ENCODE data around the gene LDLRAD4.

LDLRAD4 gene

DNA sequence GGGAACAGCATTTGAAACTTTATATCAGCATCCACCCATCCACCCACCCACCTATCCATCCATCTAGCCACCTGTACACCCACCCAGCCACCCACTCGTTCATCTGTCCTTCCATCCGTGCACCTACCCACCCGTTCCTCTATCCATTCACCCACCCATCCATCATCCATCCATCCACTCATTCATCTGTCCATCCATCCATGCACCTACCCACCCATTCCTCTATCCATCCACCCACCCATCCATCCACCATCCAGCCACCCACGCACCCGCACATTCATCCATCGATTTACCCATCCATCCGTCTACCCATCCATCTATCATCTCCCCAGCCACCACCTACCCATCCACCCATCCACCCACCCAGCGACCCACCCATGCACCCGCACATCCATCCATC lies 24.8 kb downstream of the LDLRAD4 start:
- TF ChIP-seq, protein P1, sequence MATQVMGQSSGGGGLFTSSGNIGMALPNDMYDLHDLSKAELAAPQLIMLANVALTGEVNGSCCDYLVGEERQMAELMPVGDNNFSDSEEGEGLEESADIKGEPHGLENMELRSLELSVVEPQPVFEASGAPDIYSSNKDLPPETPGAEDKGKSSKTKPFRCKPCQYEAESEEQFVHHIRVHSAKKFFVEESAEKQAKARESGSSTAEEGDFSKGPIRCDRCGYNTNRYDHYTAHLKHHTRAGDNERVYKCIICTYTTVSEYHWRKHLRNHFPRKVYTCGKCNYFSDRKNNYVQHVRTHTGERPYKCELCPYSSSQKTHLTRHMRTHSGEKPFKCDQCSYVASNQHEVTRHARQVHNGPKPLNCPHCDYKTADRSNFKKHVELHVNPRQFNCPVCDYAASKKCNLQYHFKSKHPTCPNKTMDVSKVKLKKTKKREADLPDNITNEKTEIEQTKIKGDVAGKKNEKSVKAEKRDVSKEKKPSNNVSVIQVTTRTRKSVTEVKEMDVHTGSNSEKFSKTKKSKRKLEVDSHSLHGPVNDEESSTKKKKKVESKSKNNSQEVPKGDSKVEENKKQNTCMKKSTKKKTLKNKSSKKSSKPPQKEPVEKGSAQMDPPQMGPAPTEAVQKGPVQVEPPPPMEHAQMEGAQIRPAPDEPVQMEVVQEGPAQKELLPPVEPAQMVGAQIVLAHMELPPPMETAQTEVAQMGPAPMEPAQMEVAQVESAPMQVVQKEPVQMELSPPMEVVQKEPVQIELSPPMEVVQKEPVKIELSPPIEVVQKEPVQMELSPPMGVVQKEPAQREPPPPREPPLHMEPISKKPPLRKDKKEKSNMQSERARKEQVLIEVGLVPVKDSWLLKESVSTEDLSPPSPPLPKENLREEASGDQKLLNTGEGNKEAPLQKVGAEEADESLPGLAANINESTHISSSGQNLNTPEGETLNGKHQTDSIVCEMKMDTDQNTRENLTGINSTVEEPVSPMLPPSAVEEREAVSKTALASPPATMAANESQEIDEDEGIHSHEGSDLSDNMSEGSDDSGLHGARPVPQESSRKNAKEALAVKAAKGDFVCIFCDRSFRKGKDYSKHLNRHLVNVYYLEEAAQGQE (IDR thresholded peaks at IDR 0.05; ENCODE audit: low read depth): no peak
- TF ChIP-seq CEBPB (IDR thresholded peaks at IDR 0.05) (no peak), TCF12 (IDR thresholded peaks at IDR 0.05; ENCODE audit: low read depth) (no peak), YY1 (IDR thresholded peaks at IDR 0.05; ENCODE audit: low read depth) (no peak), RAD21 (IDR thresholded peaks at IDR 0.05; ENCODE audit: low read depth) (no peak), EP300 (IDR thresholded peaks at IDR 0.05; ENCODE audit: borderline replicate concordance) (no peak)
- TF ChIP-seq, protein P2, sequence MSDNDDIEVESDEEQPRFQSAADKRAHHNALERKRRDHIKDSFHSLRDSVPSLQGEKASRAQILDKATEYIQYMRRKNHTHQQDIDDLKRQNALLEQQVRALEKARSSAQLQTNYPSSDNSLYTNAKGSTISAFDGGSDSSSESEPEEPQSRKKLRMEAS (IDR thresholded peaks at IDR 0.05): no peak

DNA sequence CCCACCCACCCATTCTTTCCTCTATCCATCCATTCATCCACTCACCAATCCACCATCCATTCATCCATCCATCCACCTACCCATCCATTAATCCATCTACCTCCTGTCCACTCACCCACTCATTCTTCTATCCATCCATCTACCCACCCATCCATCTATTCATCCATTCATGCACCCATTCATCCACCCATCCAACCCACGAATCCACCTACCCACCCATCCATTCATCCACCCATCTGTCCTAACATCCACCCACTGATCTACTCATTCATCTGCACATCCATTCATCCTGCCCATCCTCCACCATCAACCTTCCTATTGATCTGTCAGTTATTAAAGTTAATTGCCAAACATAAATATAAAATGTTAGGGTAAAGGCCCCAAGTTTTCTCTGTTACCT lies 25.6 kb downstream of the LDLRAD4 start:
- TF ChIP-seq, protein P1 (IDR thresholded peaks at IDR 0.05; ENCODE audit: low read depth): no peak
- no peak for TF ChIP-seq CREB1 (IDR thresholded peaks at IDR 0.05; ENCODE audit: low read depth)
- no peak for TF ChIP-seq TCF12 (IDR thresholded peaks at IDR 0.05; ENCODE audit: low read depth)
- TF ChIP-seq FOXM1 (IDR thresholded peaks at IDR 0.05; ENCODE audit: borderline replicate concordance, low read depth): no peak
- no peak for TF ChIP-seq YY1 (IDR thresholded peaks at IDR 0.05; ENCODE audit: low read depth)

DNA sequence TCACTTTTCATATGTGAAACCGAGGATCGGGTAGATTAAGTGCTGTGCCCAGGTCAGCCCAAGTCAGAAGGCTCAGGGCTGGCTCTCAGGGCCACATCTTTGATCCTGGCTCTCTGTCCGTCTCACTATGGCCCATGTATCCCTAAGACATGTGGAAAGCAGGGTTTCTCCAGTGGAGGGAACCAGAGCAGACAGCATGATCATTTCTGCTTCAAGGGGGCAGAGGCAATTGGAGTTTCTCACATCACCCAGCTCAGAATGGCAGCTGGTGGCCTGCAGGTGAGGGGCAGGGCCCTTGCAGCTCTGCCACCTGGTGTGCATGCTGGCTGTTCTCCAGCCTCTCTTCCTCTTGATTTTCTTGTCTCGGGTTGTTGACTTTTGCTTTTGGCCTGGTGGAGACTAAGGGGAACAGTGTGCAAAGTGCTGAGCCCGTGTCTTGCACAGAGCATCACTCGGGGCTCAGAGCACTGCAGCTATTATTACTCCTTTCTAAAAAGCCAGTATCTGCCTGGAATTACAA lies 27.0 kb downstream of the LDLRAD4 start:
- TF ChIP-seq TCF12 (IDR thresholded peaks at IDR 0.05; ENCODE audit: low read depth): no peak
- no peak for TF ChIP-seq CREB1 (IDR thresholded peaks at IDR 0.05; ENCODE audit: low read depth)
- TF ChIP-seq CEBPB (IDR thresholded peaks at IDR 0.05): no peak
- TF ChIP-seq TEAD4 (IDR thresholded peaks at IDR 0.05): no peak
- TF ChIP-seq, protein P2 (IDR thresholded peaks at IDR 0.05): no peak
- no peak for TF ChIP-seq NFIC (IDR thresholded peaks at IDR 0.05)
- TF ChIP-seq, protein P3, sequence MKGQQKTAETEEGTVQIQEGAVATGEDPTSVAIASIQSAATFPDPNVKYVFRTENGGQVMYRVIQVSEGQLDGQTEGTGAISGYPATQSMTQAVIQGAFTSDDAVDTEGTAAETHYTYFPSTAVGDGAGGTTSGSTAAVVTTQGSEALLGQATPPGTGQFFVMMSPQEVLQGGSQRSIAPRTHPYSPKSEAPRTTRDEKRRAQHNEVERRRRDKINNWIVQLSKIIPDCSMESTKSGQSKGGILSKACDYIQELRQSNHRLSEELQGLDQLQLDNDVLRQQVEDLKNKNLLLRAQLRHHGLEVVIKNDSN (IDR thresholded peaks at IDR 0.05): no peak

DNA sequence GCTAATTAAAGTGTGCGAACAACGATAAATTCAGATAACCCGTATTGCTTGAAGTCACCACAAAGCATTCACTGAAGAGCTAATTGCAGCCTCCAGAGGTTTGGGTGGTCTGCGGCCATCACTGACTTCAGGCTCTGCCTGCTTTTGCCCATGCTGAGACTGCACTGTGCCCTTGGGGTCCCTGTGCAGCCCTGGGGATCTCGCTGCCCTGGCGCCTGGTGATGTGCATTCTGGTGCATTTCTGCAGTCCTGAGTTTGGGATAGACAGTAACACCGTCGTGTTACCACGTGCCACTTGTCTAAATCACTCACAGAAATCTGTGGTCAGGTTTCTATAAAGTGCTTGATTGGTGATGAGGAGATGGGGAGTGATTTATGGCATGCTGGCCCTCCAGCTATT lies 27.6 kb downstream of the LDLRAD4 start:
- TF ChIP-seq, protein P3 (IDR thresholded peaks at IDR 0.05): no peak
- TF ChIP-seq YY1 (IDR thresholded peaks at IDR 0.05; ENCODE audit: low read depth) (no peak), NFIC (IDR thresholded peaks at IDR 0.05) (no peak), FOXM1 (IDR thresholded peaks at IDR 0.05; ENCODE audit: borderline replicate concordance, low read depth) (no peak), TAF1 (IDR thresholded peaks at IDR 0.05; ENCODE audit: low read depth) (no peak), TEAD4 (IDR thresholded peaks at IDR 0.05) (no peak), CEBPB (IDR thresholded peaks at IDR 0.05) (no peak), TCF12 (IDR thresholded peaks at IDR 0.05; ENCODE audit: low read depth) (no peak), EGR1 (IDR thresholded peaks at IDR 0.05) (no peak), EP300 (IDR thresholded peaks at IDR 0.05; ENCODE audit: borderline replicate concordance) (no peak), ZBTB7A (IDR thresholded peaks at IDR 0.05; ENCODE audit: low read depth) (no peak), CREB1 (IDR thresholded peaks at IDR 0.05; ENCODE audit: low read depth) (no peak), RAD21 (IDR thresholded peaks at IDR 0.05; ENCODE audit: low read depth) (no peak)
- TF ChIP-seq, protein P1 (IDR thresholded peaks at IDR 0.05; ENCODE audit: low read depth): no peak
- TF ChIP-seq, protein P2 (IDR thresholded peaks at IDR 0.05): no peak

DNA sequence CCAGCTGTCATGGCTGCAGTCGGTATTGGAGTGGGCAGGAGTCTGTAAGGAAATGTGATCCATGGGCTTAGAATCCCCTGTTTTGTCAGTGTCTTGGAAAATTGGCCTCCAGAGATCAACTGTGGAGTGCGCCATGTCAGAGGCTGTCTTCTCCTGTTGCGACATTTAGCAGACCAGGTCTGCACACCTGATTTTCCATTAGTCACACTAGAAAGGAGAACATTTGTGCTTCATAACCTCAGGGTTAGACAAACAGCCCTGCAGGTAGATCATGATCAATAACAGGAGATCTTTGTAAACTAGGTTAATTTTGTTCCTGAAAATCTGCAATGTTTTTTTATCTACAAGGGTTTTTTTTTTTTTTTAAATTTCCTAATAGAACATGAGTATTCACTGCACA lies 28.0 kb downstream of the LDLRAD4 start:
- TF ChIP-seq RAD21 (IDR thresholded peaks at IDR 0.05; ENCODE audit: low read depth) (no peak), CEBPB (IDR thresholded peaks at IDR 0.05) (0 out of 2 replicates have a peak, but pooled peaks have one; percentile 16)
